ENCODE data around the gene SND1.

GRCh38 chr7:128065872-128066271, 413.9 kb downstream of the SND1 start:
- TF ChIP-seq, protein P1, sequence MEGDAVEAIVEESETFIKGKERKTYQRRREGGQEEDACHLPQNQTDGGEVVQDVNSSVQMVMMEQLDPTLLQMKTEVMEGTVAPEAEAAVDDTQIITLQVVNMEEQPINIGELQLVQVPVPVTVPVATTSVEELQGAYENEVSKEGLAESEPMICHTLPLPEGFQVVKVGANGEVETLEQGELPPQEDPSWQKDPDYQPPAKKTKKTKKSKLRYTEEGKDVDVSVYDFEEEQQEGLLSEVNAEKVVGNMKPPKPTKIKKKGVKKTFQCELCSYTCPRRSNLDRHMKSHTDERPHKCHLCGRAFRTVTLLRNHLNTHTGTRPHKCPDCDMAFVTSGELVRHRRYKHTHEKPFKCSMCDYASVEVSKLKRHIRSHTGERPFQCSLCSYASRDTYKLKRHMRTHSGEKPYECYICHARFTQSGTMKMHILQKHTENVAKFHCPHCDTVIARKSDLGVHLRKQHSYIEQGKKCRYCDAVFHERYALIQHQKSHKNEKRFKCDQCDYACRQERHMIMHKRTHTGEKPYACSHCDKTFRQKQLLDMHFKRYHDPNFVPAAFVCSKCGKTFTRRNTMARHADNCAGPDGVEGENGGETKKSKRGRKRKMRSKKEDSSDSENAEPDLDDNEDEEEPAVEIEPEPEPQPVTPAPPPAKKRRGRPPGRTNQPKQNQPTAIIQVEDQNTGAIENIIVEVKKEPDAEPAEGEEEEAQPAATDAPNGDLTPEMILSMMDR (IDR thresholded peaks at IDR 0.05; ENCODE audit: extremely low read depth in 1 of 2, insufficient read depth in 1 of 2, low read depth in 1 of 2, low read length in 2 of 2) = no peak
- TF ChIP-seq POLR2A (IDR thresholded peaks at IDR 0.05; ENCODE audit: low read depth, low read length) = no peak

All from endothelial cell of umbilical vein (primary cell).